ENCODE measurements around the gene CARMIL1. TPM values are rescaled to one million over a fixed set of nuclear protein-coding genes. Genes with fewer than 3 reads are reported as not detected.

Gene CARMIL1
- total RNA-seq, 2 donors from 2014 or later = 28.7 to 31.6 TPM

DNA sequence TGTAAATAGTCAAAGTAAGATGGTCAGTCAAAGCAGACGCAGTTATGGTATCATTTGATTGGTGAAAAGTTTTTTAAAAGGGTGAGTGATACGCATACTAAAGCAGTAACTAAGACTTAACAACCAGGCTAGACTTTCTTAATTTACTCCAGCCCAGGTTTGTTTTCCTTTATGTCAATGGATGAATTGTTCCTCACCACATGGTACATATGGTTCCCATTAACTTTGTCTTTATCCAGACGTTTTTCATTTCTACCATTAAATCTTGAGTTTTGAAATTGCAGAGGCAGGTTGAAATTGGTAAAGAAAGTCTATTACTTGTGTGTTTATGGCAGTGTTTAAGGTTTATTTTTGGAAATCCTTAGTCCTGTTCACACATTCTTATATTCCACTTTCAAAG, 274.3 kb downstream of the CARMIL1 start:
- H3K36me3 Mint-ChIP-seq (ENCODE audit: low read depth) = no peaks in the 10 kb centered on the region
- H3K9ac ChIP-seq (ENCODE audit: extremely low read depth, low read length, poor library complexity, severe bottlenecking) = no peak overlapping the region
- H3K27ac Mint-ChIP-seq = no peak overlapping the region
- no peak overlapping the region for H3K4me3 Mint-ChIP-seq
- no peaks in the 10 kb centered on the region for H3K27me3 Mint-ChIP-seq (ENCODE audit: insufficient read depth)
- no peaks in the 10 kb centered on the region for H3K9me3 Mint-ChIP-seq
- no peak overlapping the region for H3K27ac ChIP-seq (ENCODE audit: low read depth, low read length)
- TF ChIP-seq, protein P1, sequence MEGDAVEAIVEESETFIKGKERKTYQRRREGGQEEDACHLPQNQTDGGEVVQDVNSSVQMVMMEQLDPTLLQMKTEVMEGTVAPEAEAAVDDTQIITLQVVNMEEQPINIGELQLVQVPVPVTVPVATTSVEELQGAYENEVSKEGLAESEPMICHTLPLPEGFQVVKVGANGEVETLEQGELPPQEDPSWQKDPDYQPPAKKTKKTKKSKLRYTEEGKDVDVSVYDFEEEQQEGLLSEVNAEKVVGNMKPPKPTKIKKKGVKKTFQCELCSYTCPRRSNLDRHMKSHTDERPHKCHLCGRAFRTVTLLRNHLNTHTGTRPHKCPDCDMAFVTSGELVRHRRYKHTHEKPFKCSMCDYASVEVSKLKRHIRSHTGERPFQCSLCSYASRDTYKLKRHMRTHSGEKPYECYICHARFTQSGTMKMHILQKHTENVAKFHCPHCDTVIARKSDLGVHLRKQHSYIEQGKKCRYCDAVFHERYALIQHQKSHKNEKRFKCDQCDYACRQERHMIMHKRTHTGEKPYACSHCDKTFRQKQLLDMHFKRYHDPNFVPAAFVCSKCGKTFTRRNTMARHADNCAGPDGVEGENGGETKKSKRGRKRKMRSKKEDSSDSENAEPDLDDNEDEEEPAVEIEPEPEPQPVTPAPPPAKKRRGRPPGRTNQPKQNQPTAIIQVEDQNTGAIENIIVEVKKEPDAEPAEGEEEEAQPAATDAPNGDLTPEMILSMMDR (conservative IDR thresholded peaks at IDR 0.05) = no peak
- no peaks in the 10 kb centered on the region for H3K9me3 ChIP-seq (ENCODE audit: control insufficient read depth, low read length)
- no peaks in the 10 kb centered on the region for H3K27me3 ChIP-seq (ENCODE audit: control insufficient read depth, insufficient read depth, low read length, poor library complexity, severe bottlenecking)
- H3K4me1 ChIP-seq (ENCODE audit: control insufficient read depth, insufficient read depth, low read length) = no peaks in the 10 kb centered on the region
- DNase-seq = no peak
- H3K4me3 ChIP-seq (ENCODE audit: low read length) = no peak overlapping the region
- no peaks in the 10 kb centered on the region for H3K36me3 ChIP-seq (ENCODE audit: control insufficient read depth, insufficient read depth, low read length)
- H3K4me1 Mint-ChIP-seq = peaks cover 7% of the 10 kb centered on the region
- WGBS, 2 experiments (ENCODE audit: insufficient coverage in 1 of 2, insufficient read length in 1 of 2) = 93% methylated on average over 3 of the region's 3 CpGs; no CpG with 5 or more reads in 1 of the 2 experiments

DNA sequence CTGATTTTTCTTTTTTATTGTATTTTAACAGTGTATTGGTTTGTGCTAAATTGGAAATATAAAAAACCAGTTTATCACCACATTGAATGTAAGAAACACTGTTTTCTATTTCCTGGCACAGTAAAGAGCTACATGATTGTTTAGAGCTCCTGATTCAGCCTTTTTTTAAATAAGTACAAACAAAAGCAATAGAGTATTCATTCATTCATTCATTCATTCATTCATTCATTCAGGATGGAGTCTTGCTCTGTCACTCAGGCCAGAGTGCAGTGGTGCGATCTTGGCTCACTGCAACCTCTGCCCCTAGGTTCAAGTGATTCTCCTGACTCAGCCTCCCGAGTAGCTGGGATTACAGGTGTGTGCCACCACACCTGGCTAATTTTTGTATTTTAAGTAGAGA, 276.0 kb downstream of the CARMIL1 start:
- no peak overlapping the region for H3K27ac ChIP-seq (ENCODE audit: low read depth, low read length)
- WGBS, 2 experiments (ENCODE audit: insufficient coverage in 1 of 2, insufficient read length in 1 of 2) = 90 to 100% methylated on average over 2 of the region's 2 CpGs
- TF ChIP-seq, protein P1 (conservative IDR thresholded peaks at IDR 0.05) = no peak
- H3K4me1 ChIP-seq (ENCODE audit: control insufficient read depth, insufficient read depth, low read length) = no peaks in the 10 kb centered on the region
- no peaks in the 10 kb centered on the region for H3K9me3 Mint-ChIP-seq
- no peaks in the 10 kb centered on the region for H3K36me3 Mint-ChIP-seq (ENCODE audit: low read depth)
- H3K4me3 ChIP-seq (ENCODE audit: low read length) = no peak overlapping the region
- peaks cover 5% of the 10 kb centered on the region for H3K36me3 ChIP-seq (ENCODE audit: control insufficient read depth, insufficient read depth, low read length)
- no peaks in the 10 kb centered on the region for H3K27me3 ChIP-seq (ENCODE audit: control insufficient read depth, insufficient read depth, low read length, poor library complexity, severe bottlenecking)
- no peak overlapping the region for H3K9ac ChIP-seq (ENCODE audit: extremely low read depth, low read length, poor library complexity, severe bottlenecking)
- H3K4me1 Mint-ChIP-seq = peaks cover 16% of the 10 kb centered on the region
- H3K27me3 Mint-ChIP-seq (ENCODE audit: insufficient read depth) = no peaks in the 10 kb centered on the region
- no peaks in the 10 kb centered on the region for H3K9me3 ChIP-seq (ENCODE audit: control insufficient read depth, low read length)
- H3K4me3 Mint-ChIP-seq = no peak overlapping the region
- DNase-seq = no peak
- no peak overlapping the region for H3K27ac Mint-ChIP-seq

DNA sequence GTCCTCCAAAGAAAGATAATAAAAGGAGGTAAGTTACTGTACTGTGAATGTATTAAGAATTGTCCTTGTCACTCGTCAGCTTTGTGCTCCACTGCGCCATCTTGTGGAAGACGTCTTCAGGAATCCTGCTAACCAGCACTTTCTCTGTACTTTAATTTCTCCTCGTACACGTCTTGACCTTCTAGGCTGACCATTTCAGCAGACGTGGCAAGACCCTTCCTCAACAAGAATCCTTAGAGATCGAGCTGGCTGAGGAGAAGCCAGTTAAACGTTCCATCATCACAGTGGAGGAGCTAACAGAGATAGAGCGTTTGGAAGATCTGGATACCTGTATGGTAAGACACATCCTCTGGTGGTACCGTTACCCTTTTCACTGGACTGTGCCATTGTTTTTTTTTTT, 277.3 kb downstream of the CARMIL1 start:
- no peaks in the 10 kb centered on the region for H3K4me1 ChIP-seq (ENCODE audit: control insufficient read depth, insufficient read depth, low read length)
- H3K4me3 ChIP-seq (ENCODE audit: low read length) = no peak overlapping the region
- TF ChIP-seq, protein P1 (conservative IDR thresholded peaks at IDR 0.05) = peak; percentile 94
- no peaks in the 10 kb centered on the region for H3K9me3 ChIP-seq (ENCODE audit: control insufficient read depth, low read length)
- H3K4me3 Mint-ChIP-seq = no peak overlapping the region
- H3K27me3 ChIP-seq (ENCODE audit: control insufficient read depth, insufficient read depth, low read length, poor library complexity, severe bottlenecking) = no peaks in the 10 kb centered on the region
- 32% methylated on average over 9 to 10 of the region's 10 CpGs for WGBS, 2 experiments (ENCODE audit: insufficient coverage in 1 of 2, insufficient read length in 1 of 2)
- peak; percentile 94 for DNase-seq
- H3K9ac ChIP-seq (ENCODE audit: extremely low read depth, low read length, poor library complexity, severe bottlenecking) = no peak overlapping the region
- no peak overlapping the region for H3K27ac Mint-ChIP-seq
- H3K9me3 Mint-ChIP-seq = no peaks in the 10 kb centered on the region
- peaks cover 5% of the 10 kb centered on the region for H3K36me3 ChIP-seq (ENCODE audit: control insufficient read depth, insufficient read depth, low read length)
- no peak overlapping the region for H3K27ac ChIP-seq (ENCODE audit: low read depth, low read length)
- no peaks in the 10 kb centered on the region for H3K36me3 Mint-ChIP-seq (ENCODE audit: low read depth)
- H3K4me1 Mint-ChIP-seq = peaks cover 18% of the 10 kb centered on the region
- H3K27me3 Mint-ChIP-seq (ENCODE audit: insufficient read depth) = no peaks in the 10 kb centered on the region

All from endodermal cell (in vitro differentiated cells).